GM23338 (cell line): ENCODE results near the gene BCL7C. TPM values are rescaled to one million over a fixed set of nuclear protein-coding genes. Genes with fewer than 3 reads are reported as not detected.

Source experiments
- ATAC-seq: fragments of 200-7000 bp; cut with Tn5 transposase; 3 replicates; pipeline ENCODE4 v1.9.1; 2020
- DNase-seq: peaks from one replicate; pipeline ENCODE4 v3.0.0-alpha.2; 2015; ENCODE audit warnings: low spot score
- H2AFZ ChIP-seq: fragments of 200-600 bp; sonication (generic); 2 replicates; pipeline ENCODE4 v1.8.0; 2016; ENCODE audit warnings: antibody characterized with exemption, mild to moderate bottlenecking, moderate library complexity
- H3F3A ChIP-seq: fragments of 200-600 bp; sonication (generic); replicated peaks from 2 replicates; pipeline ENCODE4 v1.8.0; 2017; ENCODE audit warnings: antibody characterized with exemption, mixed run types, low read depth
- H3K27ac ChIP-seq: fragments of 200-600 bp; sonication (generic); 2 replicates; pipeline ENCODE4 v1.6.1; 2016; ENCODE audit warnings: low read depth
- H3K27me3 ChIP-seq: fragments of 200-600 bp; sonication (generic); 2 replicates; pipeline ENCODE4 v1.8.0; 2016; ENCODE audit warnings: mild to moderate bottlenecking, mixed run types, moderate library complexity; ENCODE audit not compliant: insufficient read depth
- H3K36me3 ChIP-seq: fragments of 200-600 bp; sonication (generic); 2 replicates; pipeline ENCODE4 v1.8.0; 2016; ENCODE audit warnings: mild to moderate bottlenecking; ENCODE audit not compliant: insufficient read depth
- H3K4me1 ChIP-seq: fragments of 200-600 bp; sonication (generic); 2 replicates; pipeline ENCODE4 v1.8.0; 2016; ENCODE audit warnings: mild to moderate bottlenecking, moderate library complexity; ENCODE audit not compliant: insufficient read depth
- H3K4me2 ChIP-seq: fragments of 200-600 bp; sonication (generic); 2 replicates; pipeline ENCODE4 v1.7.1; 2017; ENCODE audit warnings: mixed run types
- H3K4me3 ChIP-seq: fragments of 200-600 bp; sonication (generic); 2 replicates; pipeline ENCODE4 v1.6.1; 2016; ENCODE audit warnings: mixed run types
- H3K79me2 ChIP-seq: fragments of 200-600 bp; sonication (generic); replicated peaks from 2 replicates; pipeline ENCODE4 v1.8.0; 2017; ENCODE audit warnings: mild to moderate bottlenecking; ENCODE audit not compliant: insufficient read depth
- H3K9me2 ChIP-seq: fragments of 200-600 bp; sonication (generic); 2 replicates; pipeline ENCODE4 v1.8.0; 2017; ENCODE audit not compliant: insufficient read depth
- H4K20me1 ChIP-seq: fragments of 200-600 bp; sonication (generic); replicated peaks from 2 replicates; pipeline ENCODE4 v1.8.0; 2017; ENCODE audit warnings: mild to moderate bottlenecking; ENCODE audit not compliant: insufficient read depth
- H3K27ac Mint-ChIP-seq: 2 replicates; pipeline ENCODE4 v1.8.0; 2020; ENCODE audit warnings: inconsistent platforms, mild to moderate bottlenecking, moderate library complexity, mixed read lengths
- H3K27me3 Mint-ChIP-seq: 3 replicates; pipeline ENCODE4 v1.8.0; 2022; ENCODE audit warnings: low read depth, mild to moderate bottlenecking, moderate library complexity, mixed read lengths, inconsistent platforms; ENCODE audit not compliant: insufficient read depth, poor library complexity
- H3K36me3 Mint-ChIP-seq: 3 replicates; pipeline ENCODE4 v1.8.0; 2021; ENCODE audit warnings: low read depth, mild to moderate bottlenecking, inconsistent platforms, moderate library complexity, mixed read lengths
- H3K4me1 Mint-ChIP-seq: 3 replicates; pipeline ENCODE4 v1.8.0; 2020; ENCODE audit warnings: mild to moderate bottlenecking, inconsistent platforms, mixed read lengths
- H3K4me3 Mint-ChIP-seq: 3 replicates; pipeline ENCODE4 v1.8.0; 2021; ENCODE audit warnings: moderate library complexity, mild to moderate bottlenecking, inconsistent platforms, mixed read lengths
- H3K9me3 Mint-ChIP-seq: 3 replicates; pipeline ENCODE4 v1.8.0; 2020; ENCODE audit warnings: moderate library complexity, mild to moderate bottlenecking, inconsistent platforms, mixed read lengths
- EZH2 ChIP-seq: fragments of 200-600 bp; sonication (generic); IDR thresholded peaks from one replicate; pipeline ENCODE4 v1.8.0; 2017; ENCODE audit warnings: antibody characterized with exemption, mild to moderate bottlenecking, low read depth; ENCODE audit not compliant: unreplicated experiment
- NANOG ChIP-seq: IDR thresholded peaks from 2 replicates; pipeline ENCODE4 v1.6.1; 2016; ENCODE audit warnings: antibody characterized with exemption, borderline replicate concordance
- ZNF114 ChIP-seq: fragments of 250-450 bp; sonication (Bioruptor Pico); IDR thresholded peaks from 2 replicates; pipeline ENCODE4 v1.5.0; 2020; ENCODE audit warnings: mild to moderate bottlenecking, moderate library complexity
- ZNF331 ChIP-seq: fragments of 250-450 bp; sonication (Bioruptor Pico); IDR thresholded peaks from 2 replicates; pipeline ENCODE4 v1.5.0; 2020; ENCODE audit warnings: low read depth, mild to moderate bottlenecking, moderate library complexity
- polyA plus RNA-seq: library from polyadenylated mRNA; unstranded; fragments of >200 nt; fragmentation: Nextera tagmentation; extraction: Ambion mirVana; gene quantifications from 2 replicates; pipeline ENCODE4 v1.2.1, GENCODE V29; 2016
- total RNA-seq: library from RNA; depleted of rRNA; stranded (reverse); fragments of >200 nt; shearing (Covaris generic); gene quantifications from 2 replicates; pipeline ENCODE4 v1.2.3, GENCODE V29; 2014
- TF ChIP-seq, protein P1 (sequence below): fragments of 250-450 bp; sonication (Bioruptor Pico); IDR thresholded peaks from 2 replicates; pipeline ENCODE4 v1.5.0; 2020; ENCODE audit warnings: mild to moderate bottlenecking, moderate library complexity

The BCL7C gene
- total and polyA plus RNA-seq, 2 experiments from 2014 or later, result 17.5 to 22.1 TPM

DNA sequence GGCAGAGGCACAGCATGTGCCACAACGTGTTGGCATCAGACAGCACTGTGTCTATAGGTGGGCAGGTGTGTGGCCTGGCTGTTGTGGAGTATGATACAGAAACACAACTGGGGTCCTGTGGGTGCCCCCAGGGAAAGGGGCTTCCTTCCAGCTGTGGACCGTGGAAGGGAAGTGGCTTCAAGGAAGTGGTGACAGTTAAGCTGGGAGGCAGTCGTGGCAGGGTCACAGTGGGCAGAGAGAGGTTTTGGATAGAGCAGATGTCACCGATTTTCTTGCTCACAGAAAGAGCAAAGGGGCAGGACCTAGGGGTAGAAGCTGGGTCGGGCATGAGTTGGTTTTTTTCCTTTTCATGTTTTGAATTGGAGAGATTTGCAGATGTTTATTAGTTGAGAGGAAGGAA, 43.8 kb upstream of the BCL7C start:
- Histone ChIP-seq H3K9me2 (no peaks in the 10 kb centered on the region), H4K20me1 (peaks cover 11% of the 10 kb centered on the region; the same call in 1 of the 2 replicates), H3K27ac (no peak overlapping the region), H3K79me2 (0 out of 2 replicates have a peak, but pooled peaks cover 2% of the 10 kb centered on the region), H3K4me1 (peaks cover 6% of the 10 kb centered on the region; the same call in 1 of the 2 replicates), H3K4me3 (no peak overlapping the region), H3K4me2 (no peak overlapping the region), H3K36me3 (peaks cover 9% of the 10 kb centered on the region), H2AFZ (no peak overlapping the region), H3F3A (peaks cover 11% of the 10 kb centered on the region; the same call in 1 of the 2 replicates), H3K27me3 (no peaks in the 10 kb centered on the region)
- H3K9me3 Mint-ChIP-seq, result no peaks in the 10 kb centered on the region; the same call in 1 of the 3 replicates
- DNase-seq (no peak), ATAC-seq (no peak)
- peaks cover 17% of the 10 kb centered on the region for H3K4me1 Mint-ChIP-seq
- H3K4me3 Mint-ChIP-seq, result no peak overlapping the region
- H3K27ac Mint-ChIP-seq, result no peak overlapping the region; the same call in 1 of the 2 replicates
- TF ChIP-seq NANOG, result no peak
- TF ChIP-seq, protein P1, sequence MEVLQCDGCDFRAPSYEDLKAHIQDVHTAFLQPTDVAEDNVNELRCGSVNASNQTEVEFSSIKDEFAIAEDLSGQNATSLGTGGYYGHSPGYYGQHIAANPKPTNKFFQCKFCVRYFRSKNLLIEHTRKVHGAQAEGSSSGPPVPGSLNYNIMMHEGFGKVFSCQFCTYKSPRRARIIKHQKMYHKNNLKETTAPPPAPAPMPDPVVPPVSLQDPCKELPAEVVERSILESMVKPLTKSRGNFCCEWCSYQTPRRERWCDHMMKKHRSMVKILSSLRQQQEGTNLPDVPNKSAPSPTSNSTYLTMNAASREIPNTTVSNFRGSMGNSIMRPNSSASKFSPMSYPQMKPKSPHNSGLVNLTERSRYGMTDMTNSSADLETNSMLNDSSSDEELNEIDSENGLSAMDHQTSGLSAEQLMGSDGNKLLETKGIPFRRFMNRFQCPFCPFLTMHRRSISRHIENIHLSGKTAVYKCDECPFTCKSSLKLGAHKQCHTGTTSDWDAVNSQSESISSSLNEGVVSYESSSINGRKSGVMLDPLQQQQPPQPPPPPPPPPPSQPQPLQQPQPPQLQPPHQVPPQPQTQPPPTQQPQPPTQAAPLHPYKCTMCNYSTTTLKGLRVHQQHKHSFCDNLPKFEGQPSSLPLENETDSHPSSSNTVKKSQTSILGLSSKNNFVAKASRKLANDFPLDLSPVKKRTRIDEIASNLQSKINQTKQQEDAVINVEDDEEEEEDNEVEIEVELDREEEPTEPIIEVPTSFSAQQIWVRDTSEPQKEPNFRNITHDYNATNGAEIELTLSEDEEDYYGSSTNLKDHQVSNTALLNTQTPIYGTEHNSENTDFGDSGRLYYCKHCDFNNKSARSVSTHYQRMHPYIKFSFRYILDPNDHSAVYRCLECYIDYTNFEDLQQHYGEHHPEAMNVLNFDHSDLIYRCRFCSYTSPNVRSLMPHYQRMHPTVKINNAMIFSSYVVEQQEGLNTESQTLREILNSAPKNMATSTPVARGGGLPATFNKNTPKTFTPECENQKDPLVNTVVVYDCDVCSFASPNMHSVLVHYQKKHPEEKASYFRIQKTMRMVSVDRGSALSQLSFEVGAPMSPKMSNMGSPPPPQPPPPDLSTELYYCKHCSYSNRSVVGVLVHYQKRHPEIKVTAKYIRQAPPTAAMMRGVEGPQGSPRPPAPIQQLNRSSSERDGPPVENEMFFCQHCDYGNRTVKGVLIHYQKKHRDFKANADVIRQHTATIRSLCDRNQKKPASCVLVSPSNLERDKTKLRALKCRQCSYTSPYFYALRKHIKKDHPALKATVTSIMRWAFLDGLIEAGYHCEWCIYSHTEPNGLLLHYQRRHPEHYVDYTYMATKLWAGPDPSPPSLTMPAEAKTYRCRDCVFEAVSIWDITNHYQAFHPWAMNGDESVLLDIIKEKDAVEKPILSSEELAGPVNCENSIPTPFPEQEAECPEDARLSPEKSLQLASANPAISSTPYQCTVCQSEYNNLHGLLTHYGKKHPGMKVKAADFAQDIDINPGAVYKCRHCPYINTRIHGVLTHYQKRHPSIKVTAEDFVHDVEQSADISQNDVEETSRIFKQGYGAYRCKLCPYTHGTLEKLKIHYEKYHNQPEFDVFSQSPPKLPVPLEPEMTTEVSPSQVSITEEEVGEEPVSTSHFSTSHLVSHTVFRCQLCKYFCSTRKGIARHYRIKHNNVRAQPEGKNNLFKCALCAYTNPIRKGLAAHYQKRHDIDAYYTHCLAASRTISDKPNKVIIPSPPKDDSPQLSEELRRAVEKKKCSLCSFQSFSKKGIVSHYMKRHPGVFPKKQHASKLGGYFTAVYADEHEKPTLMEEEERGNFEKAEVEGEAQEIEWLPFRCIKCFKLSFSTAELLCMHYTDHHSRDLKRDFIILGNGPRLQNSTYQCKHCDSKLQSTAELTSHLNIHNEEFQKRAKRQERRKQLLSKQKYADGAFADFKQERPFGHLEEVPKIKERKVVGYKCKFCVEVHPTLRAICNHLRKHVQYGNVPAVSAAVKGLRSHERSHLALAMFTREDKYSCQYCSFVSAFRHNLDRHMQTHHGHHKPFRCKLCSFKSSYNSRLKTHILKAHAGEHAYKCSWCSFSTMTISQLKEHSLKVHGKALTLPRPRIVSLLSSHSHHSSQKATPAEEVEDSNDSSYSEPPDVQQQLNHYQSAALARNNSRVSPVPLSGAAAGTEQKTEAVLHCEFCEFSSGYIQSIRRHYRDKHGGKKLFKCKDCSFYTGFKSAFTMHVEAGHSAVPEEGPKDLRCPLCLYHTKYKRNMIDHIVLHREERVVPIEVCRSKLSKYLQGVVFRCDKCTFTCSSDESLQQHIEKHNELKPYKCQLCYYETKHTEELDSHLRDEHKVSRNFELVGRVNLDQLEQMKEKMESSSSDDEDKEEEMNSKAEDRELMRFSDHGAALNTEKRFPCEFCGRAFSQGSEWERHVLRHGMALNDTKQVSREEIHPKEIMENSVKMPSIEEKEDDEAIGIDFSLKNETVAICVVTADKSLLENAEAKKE (CRISPR knock-in tag), result no peak
- no peak for TF ChIP-seq ZNF331 (CRISPR knock-in tag)
- no peak for TF ChIP-seq ZNF114 (CRISPR knock-in tag)
- no peak for TF ChIP-seq EZH2
- peaks cover 9% of the 10 kb centered on the region for H3K27me3 Mint-ChIP-seq
- peaks cover 65% of the 10 kb centered on the region for H3K36me3 Mint-ChIP-seq
